Measurements from ENCODE around the gene TRAPPC6A.
A peak's percentile ranks its signal among the peaks of the same experiment; 100 is the strongest.

Gene TRAPPC6A, protein sequence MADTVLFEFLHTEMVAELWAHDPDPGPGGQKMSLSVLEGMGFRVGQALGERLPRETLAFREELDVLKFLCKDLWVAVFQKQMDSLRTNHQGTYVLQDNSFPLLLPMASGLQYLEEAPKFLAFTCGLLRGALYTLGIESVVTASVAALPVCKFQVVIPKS

DNA sequence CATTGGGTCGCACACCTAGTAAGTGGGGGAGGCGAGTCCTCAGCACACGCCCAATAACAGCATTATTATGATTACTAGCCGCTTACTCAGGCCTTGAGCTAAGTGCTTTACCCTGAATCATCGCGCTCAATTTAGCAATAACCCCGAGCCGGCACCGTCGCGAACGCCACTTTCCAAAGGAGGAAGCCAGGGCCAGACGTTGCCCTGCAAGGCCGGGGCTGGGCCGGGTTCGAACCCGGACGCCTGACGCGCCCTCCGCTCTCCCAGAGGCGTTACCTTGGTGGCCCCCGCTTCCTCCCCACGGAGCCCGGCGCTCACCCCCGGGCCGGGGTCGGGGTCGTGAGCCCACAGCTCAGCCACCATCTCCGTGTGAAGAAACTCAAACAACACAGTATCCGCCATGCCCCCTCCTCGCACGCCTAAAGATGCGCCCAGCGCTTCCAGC, at the start of gene TRAPPC6A:
Gene TRAPPC6A, minus strand, starts transcription at position 421 of the 445 bp plus-strand sequence. Its CDS starts 19 bp downstream, at position 402.
- Histone ChIP-seq H3K27me3 (ENCODE audit: control insufficient read depth, insufficient read depth, low read length) (no peaks in the 10 kb centered on the region), H3K27ac (ENCODE audit: low read depth, low read length) (peak within 1 kb of the TSS; percentile 37)

DNA sequence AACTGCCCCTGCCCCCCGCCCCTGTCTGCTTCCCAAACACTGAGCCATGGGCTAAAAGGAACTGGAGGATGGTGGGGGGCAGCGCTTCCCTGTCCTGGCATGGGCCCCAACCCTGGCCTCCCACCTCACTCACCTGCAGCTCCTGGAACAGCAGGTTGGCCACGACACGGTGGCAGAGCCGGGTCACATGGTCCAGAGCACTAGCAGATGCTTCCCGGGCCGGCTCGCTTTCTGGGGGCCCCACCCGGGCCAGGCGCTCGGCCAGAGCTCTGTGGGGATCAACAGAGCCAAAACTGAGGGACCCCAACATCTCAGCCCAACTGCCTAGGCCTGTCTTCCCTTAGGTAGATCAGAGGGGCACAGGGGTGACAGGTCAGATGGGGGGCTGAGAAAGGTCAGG, 46.6 kb upstream of the TRAPPC6A start:
- Histone ChIP-seq H3K27me3 (ENCODE audit: control insufficient read depth, insufficient read depth, low read length) (peaks cover 7% of the 10 kb centered on the region), H3K27ac (ENCODE audit: low read depth, low read length) (no peak overlapping the region), H3K36me3 (ENCODE audit: control insufficient read depth, insufficient read depth, low read length) (no peaks in the 10 kb centered on the region), H3K4me1 (ENCODE audit: control insufficient read depth, insufficient read depth, low read length) (no peaks in the 10 kb centered on the region), H3K9me3 (ENCODE audit: control insufficient read depth, insufficient read depth, low read depth, low read length) (no peaks in the 10 kb centered on the region), H3K9ac (ENCODE audit: low read length) (no peak overlapping the region), H3K4me3 (ENCODE audit: low read depth, low read length) (no peak overlapping the region)

More for the DNA sequence above, at the start of gene TRAPPC6A:
- H3K9ac ChIP-seq (ENCODE audit: low read length) = peak within 1 kb of the TSS; percentile 78
- peak within 1 kb of the TSS; percentile 87 for H3K4me3 ChIP-seq (ENCODE audit: low read depth, low read length)
- H3K9me3 ChIP-seq (ENCODE audit: control insufficient read depth, insufficient read depth, low read depth, low read length) = no peaks in the 10 kb centered on the region
- peaks cover 2% of the 10 kb centered on the region; the same call in 1 of the 2 replicates for H3K36me3 ChIP-seq (ENCODE audit: control insufficient read depth, insufficient read depth, low read length)
- H3K4me1 ChIP-seq (ENCODE audit: control insufficient read depth, insufficient read depth, low read length) = no peaks in the 10 kb centered on the region

DNA sequence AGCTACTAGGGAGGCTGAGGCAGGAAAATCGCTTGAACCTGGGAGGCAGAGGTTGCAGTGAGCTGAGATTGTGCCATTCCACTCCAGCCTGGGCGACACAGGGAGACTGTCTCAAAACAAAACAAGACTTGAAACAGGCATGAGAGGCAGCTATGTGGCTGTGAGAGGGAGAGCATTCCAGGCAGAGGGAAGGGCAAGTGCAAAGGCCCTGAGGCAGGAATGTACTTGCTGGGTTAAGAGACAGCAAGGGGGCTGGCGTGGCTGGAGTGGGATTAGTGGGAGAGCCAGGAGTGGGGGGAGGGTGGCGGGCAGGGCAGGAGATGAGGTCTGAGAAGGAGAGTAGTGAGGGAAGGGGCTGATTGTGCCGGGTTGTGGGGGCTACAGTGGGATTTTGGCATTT, 45.8 kb upstream of the TRAPPC6A start:
- Histone ChIP-seq H3K36me3 (ENCODE audit: control insufficient read depth, insufficient read depth, low read length) (no peaks in the 10 kb centered on the region), H3K27me3 (ENCODE audit: control insufficient read depth, insufficient read depth, low read length) (peaks cover 12% of the 10 kb centered on the region), H3K27ac (ENCODE audit: low read depth, low read length) (no peak overlapping the region), H3K4me3 (ENCODE audit: low read depth, low read length) (no peak overlapping the region), H3K9me3 (ENCODE audit: control insufficient read depth, insufficient read depth, low read depth, low read length) (no peaks in the 10 kb centered on the region), H3K4me1 (ENCODE audit: control insufficient read depth, insufficient read depth, low read length) (no peaks in the 10 kb centered on the region), H3K9ac (ENCODE audit: low read length) (no peak overlapping the region)

DNA sequence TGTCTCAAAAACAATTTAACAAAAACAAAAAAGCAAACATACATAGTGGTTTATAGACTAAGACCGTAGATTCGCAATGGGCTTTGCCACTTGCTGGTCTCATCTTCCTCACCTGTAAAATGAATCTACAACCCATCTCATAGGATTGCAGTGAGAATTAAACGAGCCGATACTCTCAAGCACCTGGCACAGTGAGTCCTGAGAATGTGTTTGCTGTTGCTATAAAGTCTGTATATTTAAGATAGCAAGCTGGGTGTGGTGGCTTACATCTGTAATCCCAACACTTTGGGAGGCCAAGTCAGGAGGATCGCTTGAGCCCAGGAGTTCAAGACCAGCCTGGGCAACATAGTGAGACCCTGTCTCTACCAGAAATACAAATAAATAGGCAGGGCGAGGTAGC, 44.7 kb upstream of the TRAPPC6A start:
- Histone ChIP-seq H3K9me3 (ENCODE audit: control insufficient read depth, insufficient read depth, low read depth, low read length) (no peaks in the 10 kb centered on the region), H3K27me3 (ENCODE audit: control insufficient read depth, insufficient read depth, low read length) (peaks cover 24% of the 10 kb centered on the region), H3K4me1 (ENCODE audit: control insufficient read depth, insufficient read depth, low read length) (peaks cover 5% of the 10 kb centered on the region; the same call in 1 of the 2 replicates), H3K4me3 (ENCODE audit: low read depth, low read length) (no peak overlapping the region), H3K27ac (ENCODE audit: low read depth, low read length) (no peak overlapping the region), H3K9ac (ENCODE audit: low read length) (no peak overlapping the region), H3K36me3 (ENCODE audit: control insufficient read depth, insufficient read depth, low read length) (no peaks in the 10 kb centered on the region)

DNA sequence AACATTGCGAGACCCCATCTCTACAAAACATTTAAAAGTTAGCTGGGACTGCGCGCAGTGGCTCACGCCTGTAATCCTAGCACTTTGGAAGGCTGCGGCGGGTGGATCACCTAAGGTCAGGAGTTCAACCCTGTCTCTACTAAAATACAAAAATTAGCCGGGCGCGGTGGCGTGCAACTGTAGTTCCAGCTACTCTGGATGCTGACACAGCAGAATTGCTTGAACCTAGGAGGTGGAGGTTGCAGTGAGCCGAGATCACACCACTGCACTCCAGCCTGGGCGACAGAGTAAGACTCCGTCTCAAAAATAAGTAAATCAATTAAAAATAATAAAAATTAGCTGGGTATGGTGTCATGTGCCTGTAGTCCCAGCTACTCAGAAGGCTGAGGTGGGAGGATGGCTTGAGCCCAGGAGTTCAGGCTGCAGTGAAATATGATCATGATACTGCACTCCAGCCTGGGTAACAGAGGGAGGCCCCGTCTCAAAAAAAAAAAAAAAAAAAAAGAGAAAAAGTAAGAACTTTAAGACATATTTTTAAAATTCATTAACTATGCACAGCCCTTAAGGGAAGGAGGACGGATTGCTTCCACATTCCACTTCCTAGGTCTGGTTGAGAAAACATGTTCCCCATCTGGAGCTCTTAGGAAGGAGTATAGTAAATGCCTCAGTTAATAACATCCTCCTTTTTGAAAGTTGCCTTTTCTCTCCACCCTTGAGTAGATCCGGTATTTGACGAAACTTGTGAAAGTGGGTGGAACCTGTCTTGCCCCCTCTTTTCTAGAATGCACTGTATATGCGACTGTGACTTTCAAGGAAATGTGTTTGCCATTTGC, 41.1 kb upstream of the TRAPPC6A start:
- Histone ChIP-seq H3K4me1 (ENCODE audit: control insufficient read depth, insufficient read depth, low read length) (peaks cover 18% of the 10 kb centered on the region), H3K9me3 (ENCODE audit: control insufficient read depth, insufficient read depth, low read depth, low read length) (no peaks in the 10 kb centered on the region), H3K27ac (ENCODE audit: low read depth, low read length) (no peak overlapping the region), H3K9ac (ENCODE audit: low read length) (no peak overlapping the region), H3K36me3 (ENCODE audit: control insufficient read depth, insufficient read depth, low read length) (no peaks in the 10 kb centered on the region), H3K27me3 (ENCODE audit: control insufficient read depth, insufficient read depth, low read length) (peaks cover 50% of the 10 kb centered on the region), H3K4me3 (ENCODE audit: low read depth, low read length) (no peak overlapping the region)

DNA sequence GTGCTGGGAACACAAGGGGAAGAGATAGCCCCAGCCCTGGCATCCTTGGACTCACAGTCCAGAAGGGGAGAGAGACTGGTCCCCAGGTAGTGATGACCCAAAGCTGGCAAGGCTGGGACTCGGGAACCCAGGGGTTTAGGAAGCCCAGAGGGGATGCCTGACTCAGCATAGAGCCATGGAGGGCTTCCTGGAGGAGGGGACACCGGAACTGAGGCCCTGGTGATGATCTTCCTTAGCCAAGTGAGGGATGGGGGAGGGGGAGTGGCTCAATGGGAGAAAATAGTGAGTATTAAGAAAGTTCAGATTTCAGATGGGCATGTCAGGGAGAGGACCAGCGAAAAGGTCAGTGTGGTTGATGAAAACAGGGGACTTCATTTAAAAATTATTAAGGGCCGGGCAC, 40.4 kb upstream of the TRAPPC6A start:
- peak overlapping the region; percentile 54 for H3K4me3 ChIP-seq (ENCODE audit: low read depth, low read length)

DNA sequence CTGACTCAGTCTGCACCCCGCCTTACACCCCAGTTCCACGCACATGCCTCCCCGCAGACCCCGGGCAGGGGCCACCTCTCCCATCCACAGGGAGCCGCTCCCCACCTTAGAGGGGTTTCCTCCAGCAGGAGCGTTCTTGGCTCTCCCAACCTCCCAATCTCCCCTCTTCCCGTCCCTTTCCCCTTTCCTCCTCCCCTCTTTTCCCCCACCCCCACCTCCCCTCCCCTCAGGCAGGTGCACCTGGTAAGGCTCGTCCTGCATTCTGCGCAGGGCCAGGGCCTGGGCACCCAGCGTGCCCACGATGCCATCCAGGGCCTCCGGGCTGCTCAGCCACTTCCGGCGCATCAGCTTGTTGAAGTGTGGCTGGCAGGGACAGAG, 39.9 kb upstream of the TRAPPC6A start:
- H3K4me3 ChIP-seq (ENCODE audit: low read depth, low read length) = peak overlapping the region; percentile 54
- H3K27me3 ChIP-seq (ENCODE audit: control insufficient read depth, insufficient read depth, low read length) = peaks cover 50% of the 10 kb centered on the region
- peaks cover 18% of the 10 kb centered on the region for H3K4me1 ChIP-seq (ENCODE audit: control insufficient read depth, insufficient read depth, low read length)
- H3K9me3 ChIP-seq (ENCODE audit: control insufficient read depth, insufficient read depth, low read depth, low read length) = no peaks in the 10 kb centered on the region
- no peak overlapping the region for H3K27ac ChIP-seq (ENCODE audit: low read depth, low read length)
- no peaks in the 10 kb centered on the region for H3K36me3 ChIP-seq (ENCODE audit: control insufficient read depth, insufficient read depth, low read length)
- no peak overlapping the region for H3K9ac ChIP-seq (ENCODE audit: low read length)

More for the DNA sequence above, 40.4 kb upstream of the TRAPPC6A start:
- no peak overlapping the region for H3K9ac ChIP-seq (ENCODE audit: low read length)
- peaks cover 50% of the 10 kb centered on the region for H3K27me3 ChIP-seq (ENCODE audit: control insufficient read depth, insufficient read depth, low read length)
- H3K9me3 ChIP-seq (ENCODE audit: control insufficient read depth, insufficient read depth, low read depth, low read length) = no peaks in the 10 kb centered on the region
- H3K4me1 ChIP-seq (ENCODE audit: control insufficient read depth, insufficient read depth, low read length) = peaks cover 18% of the 10 kb centered on the region
- H3K27ac ChIP-seq (ENCODE audit: low read depth, low read length) = no peak overlapping the region
- no peaks in the 10 kb centered on the region for H3K36me3 ChIP-seq (ENCODE audit: control insufficient read depth, insufficient read depth, low read length)

DNA sequence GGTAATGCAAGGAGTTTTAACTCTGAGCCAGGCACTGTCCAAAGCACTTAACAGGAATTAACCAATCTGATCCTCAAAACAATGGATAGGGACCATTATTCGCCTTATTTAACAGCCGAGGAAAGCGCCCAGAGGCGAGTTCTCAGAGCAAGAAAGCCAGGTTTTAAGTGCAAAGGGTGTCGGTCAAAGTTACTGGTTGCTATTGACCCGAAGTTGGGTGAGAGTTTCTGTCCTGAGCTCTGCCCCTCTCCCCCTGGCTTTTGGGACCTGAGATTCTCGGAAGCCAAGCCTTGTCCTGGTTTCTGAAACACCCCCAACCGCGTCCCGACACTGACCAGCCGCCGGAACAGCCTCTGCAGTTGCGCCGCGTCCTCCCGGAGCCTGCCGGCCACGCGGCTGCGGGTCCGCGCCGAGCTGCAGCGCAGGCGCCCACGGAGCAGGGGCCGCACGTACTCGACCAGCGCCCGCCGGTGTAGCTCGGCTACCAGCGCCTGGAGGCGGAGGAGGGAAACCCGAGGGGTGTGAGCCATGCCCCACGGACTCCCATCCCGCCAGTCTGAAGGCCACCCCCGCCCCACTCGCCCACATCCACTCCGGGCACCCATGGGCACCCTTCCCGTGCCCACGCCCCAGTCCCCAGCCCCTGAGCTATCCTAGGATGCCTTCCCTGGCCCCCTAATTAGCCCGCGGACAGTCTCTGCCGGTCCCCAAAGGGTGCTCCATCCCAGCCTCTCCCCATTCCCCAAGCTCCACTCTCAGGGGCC, 39.3 kb upstream of the TRAPPC6A start:
- H3K9ac ChIP-seq (ENCODE audit: low read length) = peak overlapping the region; percentile 31
- peak overlapping the region; percentile 54 for H3K4me3 ChIP-seq (ENCODE audit: low read depth, low read length)
- H3K9me3 ChIP-seq (ENCODE audit: control insufficient read depth, insufficient read depth, low read depth, low read length) = no peaks in the 10 kb centered on the region
- H3K36me3 ChIP-seq (ENCODE audit: control insufficient read depth, insufficient read depth, low read length) = no peaks in the 10 kb centered on the region
- H3K27me3 ChIP-seq (ENCODE audit: control insufficient read depth, insufficient read depth, low read length) = peaks cover 50% of the 10 kb centered on the region
- peaks cover 18% of the 10 kb centered on the region for H3K4me1 ChIP-seq (ENCODE audit: control insufficient read depth, insufficient read depth, low read length)
- H3K27ac ChIP-seq (ENCODE audit: low read depth, low read length) = no peak overlapping the region

DNA sequence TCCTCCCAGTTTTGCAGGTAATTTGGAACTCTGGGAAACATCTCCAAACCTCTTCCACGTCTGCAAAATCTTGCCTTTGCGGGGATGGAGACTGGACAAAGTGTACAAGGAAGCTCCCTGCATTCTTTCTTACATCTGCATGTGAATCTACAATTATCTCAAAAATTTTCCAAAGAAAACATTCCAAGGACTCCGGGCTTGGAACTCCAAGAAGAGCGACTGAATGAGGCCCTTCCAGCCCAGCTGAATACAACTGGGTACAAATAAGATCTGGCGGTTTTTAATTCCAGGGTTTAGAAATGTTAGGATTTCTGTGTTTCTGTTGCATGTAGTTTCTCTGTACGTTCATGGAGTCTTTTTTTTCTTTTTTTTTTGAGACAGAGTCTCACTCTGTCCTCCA, 38.6 kb upstream of the TRAPPC6A start:
- H3K9ac ChIP-seq (ENCODE audit: low read length) = no peak overlapping the region
- H3K27me3 ChIP-seq (ENCODE audit: control insufficient read depth, insufficient read depth, low read length) = peaks cover 50% of the 10 kb centered on the region
- no peak overlapping the region for H3K27ac ChIP-seq (ENCODE audit: low read depth, low read length)
- peak overlapping the region; percentile 54; the same call in 1 of the 2 replicates for H3K4me3 ChIP-seq (ENCODE audit: low read depth, low read length)
- H3K4me1 ChIP-seq (ENCODE audit: control insufficient read depth, insufficient read depth, low read length) = peaks cover 22% of the 10 kb centered on the region
- H3K9me3 ChIP-seq (ENCODE audit: control insufficient read depth, insufficient read depth, low read depth, low read length) = no peaks in the 10 kb centered on the region
- H3K36me3 ChIP-seq (ENCODE audit: control insufficient read depth, insufficient read depth, low read length) = no peaks in the 10 kb centered on the region

DNA sequence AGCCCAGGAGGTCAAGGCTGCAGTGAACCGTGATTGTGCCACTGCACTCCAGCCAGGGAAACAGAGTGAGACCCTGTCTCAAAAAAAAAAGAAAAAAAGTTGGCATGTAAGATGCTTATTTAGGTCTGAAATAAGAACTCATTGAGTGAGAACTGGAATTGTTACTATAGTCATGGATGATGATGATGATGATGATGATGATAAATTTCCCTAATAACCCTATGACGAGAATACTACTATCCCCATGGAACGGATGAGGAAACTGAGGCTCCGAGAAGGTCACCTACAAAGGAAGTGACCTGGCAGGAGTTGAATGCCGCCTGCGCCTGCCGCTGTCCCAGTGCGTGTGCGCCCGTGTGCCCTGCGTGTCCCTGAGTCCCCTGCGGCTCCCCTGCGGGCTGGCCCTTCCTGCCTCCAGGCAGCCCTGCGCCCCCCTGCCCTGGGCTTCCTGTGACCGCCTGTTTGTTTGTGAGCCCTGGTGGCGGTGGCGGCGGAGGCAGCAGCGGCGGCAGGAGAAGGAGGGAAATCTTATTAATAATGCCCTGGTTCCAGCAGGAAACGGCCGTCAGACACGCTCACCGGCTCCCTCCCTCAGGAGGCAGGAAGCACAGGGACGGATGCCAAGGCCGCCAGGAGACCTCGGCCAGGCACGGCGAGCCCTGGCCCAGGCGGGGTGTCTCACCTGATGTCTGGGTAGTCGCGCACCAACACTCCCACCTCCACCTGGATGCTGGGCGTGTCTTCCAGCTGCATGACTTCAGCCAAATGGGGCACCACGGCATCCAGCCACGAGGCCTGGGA, 37.6 kb upstream of the TRAPPC6A start:
- Histone ChIP-seq H3K27me3 (ENCODE audit: control insufficient read depth, insufficient read depth, low read length) (peaks cover 48% of the 10 kb centered on the region), H3K36me3 (ENCODE audit: control insufficient read depth, insufficient read depth, low read length) (no peaks in the 10 kb centered on the region), H3K4me1 (ENCODE audit: control insufficient read depth, insufficient read depth, low read length) (peaks cover 22% of the 10 kb centered on the region), H3K9ac (ENCODE audit: low read length) (no peak overlapping the region), H3K4me3 (ENCODE audit: low read depth, low read length) (peak overlapping the region; percentile 55), H3K27ac (ENCODE audit: low read depth, low read length) (no peak overlapping the region), H3K9me3 (ENCODE audit: control insufficient read depth, insufficient read depth, low read depth, low read length) (no peaks in the 10 kb centered on the region)
